Hepatocyte (in vitro differentiated cells): Measurements from ENCODE around the gene GPRC5A.

Experiments
- EZH2 ChIP-seq: fragments of 200-600 bp; sonication (generic); IDR thresholded peaks from 2 replicates; pipeline ENCODE4 v1.6.1; 2016; ENCODE audit warnings: antibody characterized with exemption, mild to moderate bottlenecking, borderline replicate concordance
- TF ChIP-seq, protein P1 (sequence below): fragments of 200-600 bp; sonication (generic); IDR thresholded peaks from 2 replicates; pipeline ENCODE4 v1.5.1; 2016; ENCODE audit warnings: antibody characterized with exemption, mild to moderate bottlenecking; ENCODE audit not compliant: poor library complexity

DNA sequence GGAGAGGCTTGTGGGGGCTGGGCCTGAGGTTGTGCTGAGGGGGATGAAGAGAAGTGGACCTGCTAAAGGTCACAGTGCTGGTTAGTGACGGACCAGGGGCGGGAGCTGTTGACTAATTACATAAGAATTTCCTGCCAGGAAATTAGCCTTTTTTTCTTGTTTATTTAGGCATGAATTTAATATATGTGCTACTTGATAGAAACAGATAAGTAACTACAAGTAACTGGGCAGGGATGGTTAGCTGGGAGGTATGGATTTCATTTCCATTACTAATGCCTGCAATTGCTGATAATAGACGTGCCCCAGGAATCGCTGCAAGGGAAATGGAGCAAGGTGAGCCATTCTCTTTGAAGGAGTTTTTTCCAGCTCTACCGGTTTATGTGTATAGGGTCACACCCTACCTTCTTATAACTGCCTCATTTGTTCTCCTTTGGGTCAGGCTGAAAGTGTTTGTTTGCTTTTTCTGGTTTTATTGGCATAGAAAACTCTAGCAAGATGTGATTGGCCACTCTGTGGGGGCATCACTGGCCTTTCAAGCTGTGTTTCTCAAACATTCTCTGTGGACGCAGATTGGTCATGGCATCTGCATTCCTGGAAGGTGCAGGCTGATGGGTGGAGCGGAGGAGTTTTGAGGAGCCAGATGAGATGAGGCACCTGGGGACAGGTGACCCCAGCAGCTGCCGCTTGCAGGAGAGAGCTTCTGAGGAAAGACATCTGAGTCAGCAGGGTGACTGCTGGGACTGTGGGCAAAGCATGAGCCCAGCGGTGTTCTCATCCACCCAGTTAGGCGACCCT lies 19.0 kb upstream of the GPRC5A start:
- TF ChIP-seq, protein P1, sequence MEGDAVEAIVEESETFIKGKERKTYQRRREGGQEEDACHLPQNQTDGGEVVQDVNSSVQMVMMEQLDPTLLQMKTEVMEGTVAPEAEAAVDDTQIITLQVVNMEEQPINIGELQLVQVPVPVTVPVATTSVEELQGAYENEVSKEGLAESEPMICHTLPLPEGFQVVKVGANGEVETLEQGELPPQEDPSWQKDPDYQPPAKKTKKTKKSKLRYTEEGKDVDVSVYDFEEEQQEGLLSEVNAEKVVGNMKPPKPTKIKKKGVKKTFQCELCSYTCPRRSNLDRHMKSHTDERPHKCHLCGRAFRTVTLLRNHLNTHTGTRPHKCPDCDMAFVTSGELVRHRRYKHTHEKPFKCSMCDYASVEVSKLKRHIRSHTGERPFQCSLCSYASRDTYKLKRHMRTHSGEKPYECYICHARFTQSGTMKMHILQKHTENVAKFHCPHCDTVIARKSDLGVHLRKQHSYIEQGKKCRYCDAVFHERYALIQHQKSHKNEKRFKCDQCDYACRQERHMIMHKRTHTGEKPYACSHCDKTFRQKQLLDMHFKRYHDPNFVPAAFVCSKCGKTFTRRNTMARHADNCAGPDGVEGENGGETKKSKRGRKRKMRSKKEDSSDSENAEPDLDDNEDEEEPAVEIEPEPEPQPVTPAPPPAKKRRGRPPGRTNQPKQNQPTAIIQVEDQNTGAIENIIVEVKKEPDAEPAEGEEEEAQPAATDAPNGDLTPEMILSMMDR = no peak
- TF ChIP-seq EZH2 = no peak
